Body of pancreas (tissue), 4 donors: Measurements from ENCODE around the gene KCNH1. TPM values are rescaled to one million over a fixed set of nuclear protein-coding genes. Genes with fewer than 3 reads are reported as not detected.

ENCODE experiments used
- ATAC-seq: fragments of 150-250 bp; one replicate; pipeline ENCODE4 v1.9.1; 2016
- DNase-seq, 4 donors: peaks; one replicate each; pipeline ENCODE4 v3.0.0-alpha.2; 2019
- H3K27ac ChIP-seq, 4 donors: fragments of 200-600 bp; sonication (generic); 1 replicate in 3 of 4; 2 replicates in 1 of 4; pipeline versions ENCODE4 v1.5.1 to v1.6.1; 2016 to 2019; ENCODE audit warnings: mild to moderate bottlenecking in 1 of 4, mixed read lengths in 1 of 4, moderate library complexity in 1 of 4
- H3K27me3 ChIP-seq, 2 donors: fragments of 200-600 bp; sonication (generic); one replicate each; pipeline ENCODE4 v1.6.0; 2016; ENCODE audit warnings: mild to moderate bottlenecking in 1 of 2
- H3K36me3 ChIP-seq, 2 donors: fragments of 200-600 bp; sonication (generic); replicated peaks in 1 of 2; 2 replicates each; pipeline ENCODE4 v1.5.1; 2016; ENCODE audit warnings: low read depth in 2 of 2; ENCODE audit not compliant: insufficient read depth in 1 of 2
- H3K4me1 ChIP-seq: fragments of 200-600 bp; sonication (generic); one replicate; pipeline ENCODE4 v1.6.0; 2016
- H3K4me3 ChIP-seq, 2 donors: fragments of 200-600 bp; sonication (generic); 1 replicate in 1 of 2; 2 replicates in 1 of 2; pipeline ENCODE4 v1.5.1; 2016 to 2019
- H3K9me3 ChIP-seq, 3 donors: fragments of 200-600 bp; sonication (generic); 1 replicate in 2 of 3; 2 replicates in 1 of 3; pipeline ENCODE4 v1.5.1; 2016
- CTCF ChIP-seq, 7 experiments: fragments of 450-650 bp in 4 of 7; fragments of 200-600 bp in 3 of 7; sonication (generic) in 3 of 7; IDR thresholded peaks; one replicate each; pipeline ENCODE4 v1.5.1; 2016 to 2019; ENCODE audit warnings: antibody characterized with exemption in 7 of 7
- POLR2A ChIP-seq, 3 donors: fragments of 450-650 bp; IDR thresholded peaks; one replicate each; pipeline ENCODE4 v1.6.1; 2016; ENCODE audit warnings: antibody characterized with exemption in 3 of 3, mild to moderate bottlenecking in 2 of 3
- WGBS, 2 donors: methylation state at CpG; one replicate each; pipeline ENCODE4 v1.1.5; 2017; 5-methylcytosine and 5-hydroxymethylcytosine counted together
- intact Hi-C: fragments of 100-400 bp; cut with DNase I; formaldehyde crosslinking; loops from one replicate; pipeline ENCODE4 v1.15.1; 2023
- total RNA-seq, 2 donors: library from RNA; depleted of rRNA; stranded (reverse); fragments of >200 nt; gene quantifications; one replicate each; pipeline ENCODE4 v1.1.0, GENCODE V29; 2016

Gene KCNH1
- total RNA-seq, 2 donors from 2014 or later: 0.52 TPM; not detected in 1

- 84 to 95% methylated on average over 1 of the region's 1 CpG for WGBS, 2 donors
- ATAC-seq (no peak), DNase-seq (no peak)
- H3K4me3 ChIP-seq: no peak overlapping the region
- no peak overlapping the region for H3K27ac ChIP-seq
- TF ChIP-seq CTCF (IDR thresholded peaks at IDR 0.05) (no peak), POLR2A (IDR thresholded peaks at IDR 0.05) (no peak)
- H3K9me3 ChIP-seq: peaks cover 0 to 13% (median 3%) of the 10 kb centered on the region in 3 donors
- H3K36me3 ChIP-seq: no peaks in the 10 kb centered on the region
- H3K4me1 ChIP-seq: no peaks in the 10 kb centered on the region
- intact Hi-C loops: no loop called here
- H3K27me3 ChIP-seq: no peaks in the 10 kb centered on the region
These were observed 35.4 kb upstream of the KCNH1 start for GRCh38 chr1:211169353-211169752.

GRCh38 chr1:211158866-211159265, 24.9 kb upstream of the KCNH1 start:
- TF ChIP-seq POLR2A (IDR thresholded peaks at IDR 0.05) (no peak), CTCF (IDR thresholded peaks at IDR 0.05) (no peak)
- no peaks in the 10 kb centered on the region for H3K4me1 ChIP-seq
- no peak overlapping the region for H3K4me3 ChIP-seq
- WGBS, 2 donors: 62 to 67% methylated on average over 1 of the region's 1 CpG
- no peak for ATAC-seq
- DNase-seq: no peak
- no peak overlapping the region for H3K27ac ChIP-seq
- no peaks in the 10 kb centered on the region for H3K27me3 ChIP-seq
- H3K36me3 ChIP-seq: no peaks in the 10 kb centered on the region
- H3K9me3 ChIP-seq: peaks cover 0 to 7% (median 0%) of the 10 kb centered on the region in 3 donors
- intact Hi-C loops: no loop called here

GRCh38 chr1:211155040-211155439, 21.1 kb upstream of the KCNH1 start:
- ATAC-seq: no peak
- 84 to 91% methylated on average over 2 of the region's 2 CpGs for WGBS, 2 donors

DNA sequence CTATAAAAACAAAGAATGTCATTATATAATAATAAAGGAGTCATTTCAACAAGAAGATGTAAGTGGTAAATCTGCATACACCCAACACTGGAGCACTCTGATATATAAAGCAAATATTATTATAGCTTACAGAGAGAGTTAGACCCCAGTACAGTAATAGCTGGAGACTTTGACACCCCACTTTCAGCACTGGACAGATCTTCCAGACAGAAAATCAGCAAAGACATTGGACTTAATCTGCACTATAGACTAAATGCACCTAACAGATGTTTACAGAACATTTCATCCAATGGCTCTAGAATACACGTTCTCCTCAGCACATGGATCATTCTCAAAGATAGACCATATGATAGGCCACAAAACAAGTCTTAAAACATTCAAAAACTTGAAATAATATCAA, 20.0 kb upstream of the KCNH1 start:
- WGBS, 2 donors: 4 to 15% methylated on average over 1 of the region's 1 CpG
- TF ChIP-seq POLR2A (IDR thresholded peaks at IDR 0.05) (no peak), CTCF (IDR thresholded peaks at IDR 0.05) (no peak)
- no peak for ATAC-seq

More at GRCh38 chr1:211155040-211155439, 21.1 kb upstream of the KCNH1 start:
- Histone ChIP-seq H3K4me1 (no peaks in the 10 kb centered on the region), H3K4me3 (no peak overlapping the region), H3K36me3 (no peaks in the 10 kb centered on the region), H3K27ac (no peak overlapping the region), H3K9me3 (peaks cover 0 to 7% (median 0%) of the 10 kb centered on the region in 3 donors), H3K27me3 (no peaks in the 10 kb centered on the region)
- no peak for DNase-seq
- intact Hi-C loops: no loop called here
- TF ChIP-seq CTCF (IDR thresholded peaks at IDR 0.05): no peak
- no peak for TF ChIP-seq POLR2A (IDR thresholded peaks at IDR 0.05)

DNA sequence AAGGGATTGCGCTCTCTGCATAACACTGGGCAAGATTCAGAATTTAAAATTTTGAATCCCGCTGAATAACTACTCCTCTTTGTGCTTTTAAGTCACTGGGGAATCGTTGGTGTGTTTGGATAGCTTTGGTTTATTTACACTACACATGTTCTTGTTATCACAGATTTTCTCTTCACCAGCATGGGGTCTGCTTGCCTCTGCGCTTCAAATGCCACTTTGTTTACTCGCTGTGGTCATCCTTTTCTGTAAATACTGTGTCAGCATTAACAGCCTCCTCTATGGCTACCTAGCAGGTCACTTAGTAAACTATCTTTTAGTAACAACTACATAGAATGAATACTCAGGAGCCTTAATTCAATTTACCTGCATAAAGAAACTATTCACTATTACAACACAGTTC, 14.4 kb upstream of the KCNH1 start:
- no peaks in the 10 kb centered on the region for H3K27me3 ChIP-seq
- no peak for ATAC-seq
- 47 to 51% methylated on average over 5 of the region's 5 CpGs for WGBS, 2 donors
- intact Hi-C loops: no loop called here
- H3K9me3 ChIP-seq: no peaks in the 10 kb centered on the region
- TF ChIP-seq CTCF (IDR thresholded peaks at IDR 0.05) (no peak), POLR2A (IDR thresholded peaks at IDR 0.05) (no peak)
- no peak overlapping the region for H3K27ac ChIP-seq
- H3K36me3 ChIP-seq: no peaks in the 10 kb centered on the region
- no peak overlapping the region for H3K4me3 ChIP-seq
- no peak for DNase-seq
- no peaks in the 10 kb centered on the region for H3K4me1 ChIP-seq

More for the DNA sequence above, 20.0 kb upstream of the KCNH1 start:
- intact Hi-C loops: no loop called here
- no peak for DNase-seq
- H3K36me3 ChIP-seq: no peaks in the 10 kb centered on the region
- H3K27ac ChIP-seq: no peak overlapping the region
- H3K27me3 ChIP-seq: no peaks in the 10 kb centered on the region
- H3K9me3 ChIP-seq: peaks cover 0 to 5% (median 0%) of the 10 kb centered on the region in 3 donors
- no peak overlapping the region for H3K4me3 ChIP-seq
- H3K4me1 ChIP-seq: no peaks in the 10 kb centered on the region
